ENCODE results near the gene DACT3.
A peak's percentile ranks its signal among the peaks of the same experiment; 100 is the strongest.

DACT3 gene

GRCh38 chr19:46610413-46610775 lies 50.6 kb downstream of the DACT3 start:
- Histone ChIP-seq H3K4me2 (ENCODE audit: insufficient read depth, low read length, poor library complexity, severe bottlenecking) (no peak overlapping the region), H4K91ac (ENCODE audit: low read depth, low read length, poor library complexity) (no peak overlapping the region), H3K4ac (ENCODE audit: low read length) (no peak overlapping the region), H3K9ac (ENCODE audit: low read depth, low read length, poor library complexity) (no peak overlapping the region), H2BK12ac (ENCODE audit: low read length) (no peak overlapping the region), H3K36me3 (replicated peaks in 1 of 2; ENCODE audit: control insufficient read depth in 2 of 2, insufficient read depth in 2 of 2, low read length in 2 of 2) (peaks cover 51 to 61% of the 10 kb centered on the region in 2 donors), H2AFZ (ENCODE audit: low read length) (no peak overlapping the region), H3K4me1 (ENCODE audit: control insufficient read depth in 2 of 2, insufficient read depth in 1 of 2, low read depth in 1 of 2, low read length in 2 of 2) (peaks cover 0 to 2% of the 10 kb centered on the region in 2 donors), H3K18ac (ENCODE audit: low read length) (no peak overlapping the region), H3K4me3 (ENCODE audit: low read length in 2 of 2) (no peak overlapping the region), H3K23ac (ENCODE audit: low read depth, low read length, poor library complexity) (no peak overlapping the region), H3K9me3 (replicated peaks in 1 of 2; ENCODE audit: control insufficient read depth in 2 of 2, insufficient read depth in 1 of 2, low read depth in 1 of 2, low read length in 2 of 2) (peaks cover 0 to 4% of the 10 kb centered on the region in 2 donors), H3K79me1 (ENCODE audit: low read depth, low read length) (peaks cover 13% of the 10 kb centered on the region), H2BK15ac (ENCODE audit: low read length) (no peak overlapping the region), H3K14ac (ENCODE audit: low read length) (no peak overlapping the region), H2BK120ac (ENCODE audit: low read depth, low read length) (no peak overlapping the region), H2BK5ac (ENCODE audit: low read length) (no peak overlapping the region), H3K27me3 (ENCODE audit: control insufficient read depth in 3 of 3, insufficient read depth in 3 of 3, low read depth in 1 of 3, low read length in 3 of 3) (no peaks in the 10 kb centered on the region), H3K27ac (replicated peaks; ENCODE audit: low read length) (no peak overlapping the region), H4K8ac (ENCODE audit: low read depth, low read length) (no peak overlapping the region), H2AK5ac (ENCODE audit: low read depth, low read length) (no peak overlapping the region)
- DNase-seq (ENCODE audit: low spot score): no peak
- no CpG with 5 or more reads among the region's 5 CpGs for WGBS, 2 donors (ENCODE audit: extremely low coverage in 2 of 2, insufficient read length in 2 of 2, insufficient replicate concordance in 1 of 2)

GRCh38 chr19:46609511-46610412 lies 51.2 kb downstream of the DACT3 start:
- no peak overlapping the region for H3K4me2 ChIP-seq (ENCODE audit: insufficient read depth, low read length, poor library complexity, severe bottlenecking)
- WGBS, 2 donors (ENCODE audit: extremely low coverage in 2 of 2, insufficient read length in 2 of 2, insufficient replicate concordance in 1 of 2): no CpG with 5 or more reads among the region's 30 CpGs
- no peak overlapping the region for H4K91ac ChIP-seq (ENCODE audit: low read depth, low read length, poor library complexity)
- H2AFZ ChIP-seq (ENCODE audit: low read length): no peak overlapping the region
- H2BK120ac ChIP-seq (ENCODE audit: low read depth, low read length): no peak overlapping the region
- no peak overlapping the region for H3K27ac ChIP-seq (replicated peaks; ENCODE audit: low read length)
- no peak overlapping the region for H4K8ac ChIP-seq (ENCODE audit: low read depth, low read length)
- no peak overlapping the region for H2BK12ac ChIP-seq (ENCODE audit: low read length)
- no peak for DNase-seq (ENCODE audit: low spot score)
- no peaks in the 10 kb centered on the region for H3K27me3 ChIP-seq (ENCODE audit: control insufficient read depth in 3 of 3, insufficient read depth in 3 of 3, low read depth in 1 of 3, low read length in 3 of 3)
- H3K9ac ChIP-seq (ENCODE audit: low read depth, low read length, poor library complexity): no peak overlapping the region
- H2BK15ac ChIP-seq (ENCODE audit: low read length): no peak overlapping the region
- no peak overlapping the region for H3K4me3 ChIP-seq (ENCODE audit: low read length in 2 of 2)
- H3K9me3 ChIP-seq (replicated peaks in 1 of 2; ENCODE audit: control insufficient read depth in 2 of 2, insufficient read depth in 1 of 2, low read depth in 1 of 2, low read length in 2 of 2): peaks cover 0 to 4% of the 10 kb centered on the region in 2 donors
- no peak overlapping the region for H3K4ac ChIP-seq (ENCODE audit: low read length)
- no peak overlapping the region for H3K14ac ChIP-seq (ENCODE audit: low read length)
- H3K18ac ChIP-seq (ENCODE audit: low read length): peak overlapping the region; percentile 13
- no peak overlapping the region for H2BK5ac ChIP-seq (ENCODE audit: low read length)
- peaks cover 0 to 2% of the 10 kb centered on the region in 2 donors for H3K4me1 ChIP-seq (ENCODE audit: control insufficient read depth in 2 of 2, insufficient read depth in 1 of 2, low read depth in 1 of 2, low read length in 2 of 2)
- peak overlapping the region; percentile 59 for H3K23ac ChIP-seq (ENCODE audit: low read depth, low read length, poor library complexity)
- no peak overlapping the region for H2AK5ac ChIP-seq (ENCODE audit: low read depth, low read length)
- H3K79me1 ChIP-seq (ENCODE audit: low read depth, low read length): peaks cover 19% of the 10 kb centered on the region
- peaks cover 55 to 67% of the 10 kb centered on the region in 2 donors for H3K36me3 ChIP-seq (replicated peaks in 1 of 2; ENCODE audit: control insufficient read depth in 2 of 2, insufficient read depth in 2 of 2, low read length in 2 of 2)

GRCh38 chr19:46608581-46609345 lies 52.2 kb downstream of the DACT3 start:
- peaks cover 24% of the 10 kb centered on the region for H3K79me1 ChIP-seq (ENCODE audit: low read depth, low read length)
- no peak overlapping the region for H3K4me2 ChIP-seq (ENCODE audit: insufficient read depth, low read length, poor library complexity, severe bottlenecking)
- no peak overlapping the region for H2BK120ac ChIP-seq (ENCODE audit: low read depth, low read length)
- no peaks in the 10 kb centered on the region for H3K27me3 ChIP-seq (ENCODE audit: control insufficient read depth in 3 of 3, insufficient read depth in 3 of 3, low read depth in 1 of 3, low read length in 3 of 3)
- H2AK5ac ChIP-seq (ENCODE audit: low read depth, low read length): no peak overlapping the region
- H3K4me3 ChIP-seq (ENCODE audit: low read length in 2 of 2): no peak overlapping the region
- H3K4me1 ChIP-seq (ENCODE audit: control insufficient read depth in 2 of 2, insufficient read depth in 1 of 2, low read depth in 1 of 2, low read length in 2 of 2): peaks cover 0 to 5% of the 10 kb centered on the region in 2 donors
- H4K8ac ChIP-seq (ENCODE audit: low read depth, low read length): no peak overlapping the region
- no peak overlapping the region for H2BK5ac ChIP-seq (ENCODE audit: low read length)
- H3K36me3 ChIP-seq (replicated peaks in 1 of 2; ENCODE audit: control insufficient read depth in 2 of 2, insufficient read depth in 2 of 2, low read length in 2 of 2): peaks cover 55 to 74% of the 10 kb centered on the region in 2 donors
- no peak overlapping the region for H2BK15ac ChIP-seq (ENCODE audit: low read length)
- H3K9me3 ChIP-seq (replicated peaks in 1 of 2; ENCODE audit: control insufficient read depth in 2 of 2, insufficient read depth in 1 of 2, low read depth in 1 of 2, low read length in 2 of 2): peaks cover 0 to 4% of the 10 kb centered on the region in 2 donors
- H4K91ac ChIP-seq (ENCODE audit: low read depth, low read length, poor library complexity): no peak overlapping the region
- H3K9ac ChIP-seq (ENCODE audit: low read depth, low read length, poor library complexity): no peak overlapping the region
- DNase-seq (ENCODE audit: low spot score): no peak
- no peak overlapping the region for H3K23ac ChIP-seq (ENCODE audit: low read depth, low read length, poor library complexity)
- H3K14ac ChIP-seq (ENCODE audit: low read length): no peak overlapping the region
- no peak overlapping the region for H2BK12ac ChIP-seq (ENCODE audit: low read length)
- no peak overlapping the region for H3K27ac ChIP-seq (replicated peaks; ENCODE audit: low read length)
- H2AFZ ChIP-seq (ENCODE audit: low read length): no peak overlapping the region
- no peak overlapping the region for H3K4ac ChIP-seq (ENCODE audit: low read length)
- H3K18ac ChIP-seq (ENCODE audit: low read length): no peak overlapping the region
- no CpG with 5 or more reads among the region's 27 CpGs for WGBS, 2 donors (ENCODE audit: extremely low coverage in 2 of 2, insufficient read length in 2 of 2, insufficient replicate concordance in 1 of 2)

GRCh38 chr19:46608178-46608577 lies 52.8 kb downstream of the DACT3 start:
- Histone ChIP-seq H3K79me1 (ENCODE audit: low read depth, low read length) (peaks cover 27% of the 10 kb centered on the region), H4K91ac (ENCODE audit: low read depth, low read length, poor library complexity) (no peak overlapping the region), H3K4ac (ENCODE audit: low read length) (no peak overlapping the region), H3K4me2 (ENCODE audit: insufficient read depth, low read length, poor library complexity, severe bottlenecking) (no peak overlapping the region), H2BK5ac (ENCODE audit: low read length) (no peak overlapping the region), H2AFZ (ENCODE audit: low read length) (no peak overlapping the region), H2BK12ac (ENCODE audit: low read length) (no peak overlapping the region), H2BK15ac (ENCODE audit: low read length) (no peak overlapping the region), H2BK120ac (ENCODE audit: low read depth, low read length) (no peak overlapping the region), H3K23ac (ENCODE audit: low read depth, low read length, poor library complexity) (no peak overlapping the region), H3K27ac (replicated peaks; ENCODE audit: low read length) (no peak overlapping the region), H3K14ac (ENCODE audit: low read length) (no peak overlapping the region), H3K9me3 (replicated peaks in 1 of 2; ENCODE audit: control insufficient read depth in 2 of 2, insufficient read depth in 1 of 2, low read depth in 1 of 2, low read length in 2 of 2) (peaks cover 0 to 4% of the 10 kb centered on the region in 2 donors), H3K9ac (ENCODE audit: low read depth, low read length, poor library complexity) (no peak overlapping the region), H3K36me3 (replicated peaks in 1 of 2; ENCODE audit: control insufficient read depth in 2 of 2, insufficient read depth in 2 of 2, low read length in 2 of 2) (peaks cover 55 to 80% of the 10 kb centered on the region in 2 donors), H3K4me3 (ENCODE audit: low read length in 2 of 2) (no peak overlapping the region), H3K4me1 (ENCODE audit: control insufficient read depth in 2 of 2, insufficient read depth in 1 of 2, low read depth in 1 of 2, low read length in 2 of 2) (peaks cover under 1 to 11% of the 10 kb centered on the region in 2 donors), H3K18ac (ENCODE audit: low read length) (no peak overlapping the region), H2AK5ac (ENCODE audit: low read depth, low read length) (no peak overlapping the region), H3K27me3 (ENCODE audit: control insufficient read depth in 3 of 3, insufficient read depth in 3 of 3, low read depth in 1 of 3, low read length in 3 of 3) (no peaks in the 10 kb centered on the region), H4K8ac (ENCODE audit: low read depth, low read length) (no peak overlapping the region)
- WGBS, 2 donors (ENCODE audit: extremely low coverage in 2 of 2, insufficient read length in 2 of 2, insufficient replicate concordance in 1 of 2): no CpG with 5 or more reads among the region's 9 CpGs
- DNase-seq (ENCODE audit: low spot score): no peak
